ENCODE data around the gene CLCN1.
"Not testable (repeated sequence)": the region's sequence is repeated elsewhere in the genome, so short reads cannot be mapped to it uniquely, and the experiment has no call there.

Gene CLCN1

DNA sequence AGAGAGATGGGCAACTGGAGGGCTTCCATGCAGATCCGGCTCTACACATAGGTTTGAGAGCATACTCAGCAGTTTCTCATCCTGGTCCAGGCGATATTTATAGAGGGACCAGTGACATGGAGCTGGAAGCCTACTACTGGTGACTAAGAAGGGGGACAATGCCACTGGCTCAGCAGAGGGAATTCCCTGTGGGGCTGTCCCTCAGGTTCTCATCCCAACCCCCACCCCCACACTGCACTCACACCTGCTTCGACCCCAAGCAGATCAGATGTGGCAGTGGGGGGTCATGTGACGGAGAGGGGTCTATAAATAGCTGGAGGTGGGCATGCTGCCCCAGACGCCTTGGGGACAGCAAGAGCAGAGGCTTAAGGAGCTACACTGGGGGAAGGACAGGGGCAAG lies at the start of gene CLCN1:
CLCN1 (plus strand) TSS at position 336 of the 400 bp plus-strand sequence. CDS start 102 bp downstream, outside the sequence.
- DNase-seq, result no peak

DNA sequence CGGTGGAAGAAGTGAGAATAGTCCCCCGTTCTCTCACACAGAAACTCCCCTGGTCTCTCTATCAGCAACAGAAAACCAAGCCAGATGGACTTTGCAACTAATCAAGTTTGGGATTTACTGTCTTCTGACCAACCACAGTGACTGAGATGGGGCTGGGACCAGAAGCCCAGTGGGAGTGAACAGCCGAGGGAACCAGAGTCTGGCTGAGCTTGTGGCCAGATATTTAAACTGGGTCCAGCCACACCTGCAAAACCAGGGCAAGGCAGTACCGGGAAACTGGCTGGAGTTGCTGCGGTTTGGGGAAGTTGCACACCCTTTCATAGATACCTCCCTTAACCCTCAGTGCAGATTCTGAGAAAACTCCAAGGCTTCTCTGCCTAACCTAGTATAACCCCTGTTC lies 46.7 kb upstream of the CLCN1 start:
- DNase-seq, result no peak

DNA sequence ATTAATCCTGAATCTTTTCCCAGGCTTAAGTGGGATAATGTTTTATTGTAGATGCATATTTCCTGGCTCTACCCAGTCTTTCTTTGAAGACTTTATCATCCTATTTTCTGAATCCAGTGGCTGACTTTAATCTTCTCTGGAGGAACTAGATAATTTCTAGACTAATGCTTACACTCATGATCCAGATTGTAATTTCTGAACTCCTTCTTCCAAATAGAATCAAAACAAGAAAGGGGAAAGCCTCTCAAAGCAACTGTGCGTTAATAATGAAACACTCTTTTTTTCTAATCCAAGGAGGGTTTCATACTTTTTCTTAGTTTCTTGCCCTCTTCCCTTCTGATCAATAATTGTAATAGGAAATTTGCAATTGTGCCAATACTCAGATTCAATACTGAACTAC lies 44.7 kb upstream of the CLCN1 start:
- no peak for DNase-seq

DNA sequence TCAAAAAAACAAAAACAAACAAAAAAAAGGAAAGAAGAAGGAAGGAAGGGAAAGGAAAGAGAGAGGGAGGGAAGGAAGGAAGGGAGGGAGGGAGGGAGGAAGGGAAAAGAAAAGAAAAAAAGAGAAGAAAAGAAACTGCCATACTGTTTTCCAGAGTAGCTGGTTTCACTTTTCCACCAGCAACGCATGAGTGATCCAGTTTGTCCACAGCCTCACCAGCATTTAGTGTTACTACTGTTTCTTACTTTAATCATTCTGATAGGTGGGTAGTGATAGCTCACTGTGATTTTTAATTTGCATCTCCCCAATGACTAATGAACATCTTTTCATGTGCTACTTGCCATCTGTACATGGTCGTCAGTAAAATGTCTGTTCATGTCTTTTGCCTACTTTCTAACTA lies 43.0 kb upstream of the CLCN1 start:
- no peak for DNase-seq

DNA sequence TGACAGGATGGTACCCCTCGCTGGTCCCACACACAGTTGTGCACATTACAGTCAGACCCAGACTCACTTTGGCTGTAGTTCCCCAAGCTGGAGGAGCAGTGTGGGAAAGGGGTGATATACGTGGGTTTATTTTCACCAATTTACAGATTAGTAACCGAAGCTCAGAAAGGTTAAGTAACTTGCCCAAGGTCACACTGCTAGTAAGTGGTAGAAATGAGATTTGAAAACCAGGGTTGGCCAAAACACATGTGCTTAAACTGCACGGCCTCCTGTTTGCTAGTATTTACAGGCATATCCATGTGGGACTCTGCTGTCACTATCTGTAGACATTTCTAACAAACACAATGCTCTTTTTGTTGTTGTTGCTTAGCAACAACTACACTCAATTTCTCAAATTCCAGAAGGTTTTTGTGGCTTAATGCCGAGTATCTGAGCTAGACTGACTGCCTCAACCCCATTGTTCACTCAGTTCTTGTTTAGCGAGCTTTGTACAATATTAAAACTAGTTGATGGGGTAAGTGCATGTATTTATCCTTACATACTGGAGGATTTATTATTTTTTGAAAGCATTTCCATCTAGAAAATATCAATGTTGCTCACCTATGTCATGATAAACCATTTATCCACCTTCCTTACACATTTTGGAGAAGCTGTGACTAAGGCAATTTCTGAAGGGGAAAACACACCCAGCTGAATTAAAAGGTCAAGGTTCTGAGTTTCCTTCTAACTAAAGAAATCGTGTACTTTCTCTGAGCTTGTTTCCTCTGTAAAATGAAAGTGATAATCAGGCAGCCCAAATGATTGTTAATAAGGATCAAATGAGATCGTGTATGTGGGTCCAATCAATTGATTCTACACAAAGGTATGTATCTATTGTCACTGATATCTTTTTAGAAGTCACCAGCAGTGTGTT lies 36.5 kb upstream of the CLCN1 start:
- peak; percentile 58 for DNase-seq

DNA sequence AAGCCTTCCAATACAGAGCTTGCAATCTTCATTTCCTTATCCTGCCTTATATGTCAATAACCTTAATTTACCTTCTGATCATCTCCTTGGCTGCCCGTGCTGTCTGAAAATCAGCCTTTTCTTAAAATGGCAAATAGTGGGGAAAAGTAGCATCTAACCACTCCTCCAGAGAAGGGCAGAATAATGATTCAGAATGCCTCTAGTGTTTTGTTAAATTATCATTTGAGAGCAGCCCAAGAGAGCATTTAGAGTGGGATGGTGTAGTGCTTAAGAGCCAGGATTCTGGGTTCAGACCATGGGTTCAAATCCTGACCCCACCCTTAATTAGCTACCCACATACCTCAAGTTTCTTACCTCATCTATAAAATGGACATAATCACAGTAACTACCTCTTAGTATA lies 35.8 kb upstream of the CLCN1 start:
- DNase-seq, result no peak

DNA sequence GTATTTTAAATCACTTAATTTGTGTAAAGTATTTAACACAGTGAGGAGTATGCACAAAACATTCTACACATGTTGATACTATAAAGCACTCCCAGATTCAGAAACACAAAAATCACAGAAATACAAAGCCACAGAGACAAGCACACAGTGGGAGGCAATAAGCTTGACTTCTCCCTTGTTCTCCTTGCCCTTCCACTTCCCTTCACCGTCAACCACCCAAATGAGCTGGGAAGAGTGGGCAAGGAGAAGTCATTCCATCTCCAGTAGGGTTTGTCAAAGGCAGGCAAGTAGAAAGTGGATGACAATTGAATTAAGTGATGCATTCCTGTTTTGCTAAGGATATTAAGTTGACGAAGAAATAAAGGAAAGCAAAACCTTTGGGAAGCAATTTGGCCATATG lies 35.3 kb upstream of the CLCN1 start:
- no peak for DNase-seq

DNA sequence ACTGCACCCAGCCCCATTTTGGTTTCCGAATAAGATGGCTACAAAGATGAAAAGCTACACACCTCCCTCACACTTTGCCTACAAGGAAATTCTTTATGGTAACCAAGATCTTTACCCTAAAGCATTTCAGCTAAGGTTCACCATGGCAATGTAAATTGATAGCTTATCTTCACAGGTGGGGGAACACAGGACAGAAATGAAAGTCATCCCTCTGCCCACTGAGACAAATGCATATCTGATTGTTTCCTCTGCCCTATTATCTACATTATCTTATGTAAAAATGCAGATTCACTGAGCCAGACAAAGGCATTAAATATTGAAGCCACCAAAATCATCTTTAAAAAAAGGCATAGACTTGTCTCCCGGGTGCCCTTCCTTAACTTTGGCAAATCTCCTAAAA lies 34.4 kb upstream of the CLCN1 start:
- no peak for DNase-seq

DNA sequence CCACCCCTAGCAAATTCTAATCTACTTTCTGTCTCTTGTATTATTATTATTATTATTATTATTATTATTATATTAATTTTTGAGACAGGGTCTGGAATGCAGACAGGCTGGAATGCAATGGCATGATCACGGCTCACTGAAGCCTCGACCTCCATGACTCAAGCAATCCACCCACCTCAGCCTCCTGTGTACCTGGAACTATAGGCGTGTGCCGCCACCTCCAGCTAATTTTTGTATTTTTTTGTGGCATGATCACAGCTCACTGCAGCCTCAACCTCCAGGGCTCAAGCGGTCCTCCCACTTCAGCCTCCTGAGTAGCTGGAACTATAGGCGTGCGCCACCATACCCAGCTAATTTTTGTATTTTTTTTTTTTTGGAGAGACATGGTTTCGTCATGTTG lies 33.8 kb upstream of the CLCN1 start:
- no peak for DNase-seq

DNA sequence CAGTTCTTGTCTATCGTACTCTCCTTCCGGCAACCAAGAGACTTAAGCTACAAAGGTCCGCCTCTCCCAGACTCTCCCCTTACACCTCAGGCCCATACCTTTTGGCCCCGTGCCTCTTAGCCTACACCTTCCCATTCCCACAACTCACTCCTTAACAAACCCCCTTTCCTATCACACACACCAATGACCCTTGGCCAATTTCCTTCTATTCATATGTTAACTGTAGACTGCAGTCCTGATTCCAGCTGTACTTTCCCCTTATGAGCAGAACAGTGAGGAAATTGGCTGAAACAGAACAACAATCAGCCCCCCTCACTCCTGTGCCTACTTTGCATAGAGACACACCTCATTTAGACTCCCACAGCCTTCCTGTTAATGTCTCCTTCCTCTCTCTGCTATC lies 32.5 kb upstream of the CLCN1 start:
- no peak for DNase-seq

DNA sequence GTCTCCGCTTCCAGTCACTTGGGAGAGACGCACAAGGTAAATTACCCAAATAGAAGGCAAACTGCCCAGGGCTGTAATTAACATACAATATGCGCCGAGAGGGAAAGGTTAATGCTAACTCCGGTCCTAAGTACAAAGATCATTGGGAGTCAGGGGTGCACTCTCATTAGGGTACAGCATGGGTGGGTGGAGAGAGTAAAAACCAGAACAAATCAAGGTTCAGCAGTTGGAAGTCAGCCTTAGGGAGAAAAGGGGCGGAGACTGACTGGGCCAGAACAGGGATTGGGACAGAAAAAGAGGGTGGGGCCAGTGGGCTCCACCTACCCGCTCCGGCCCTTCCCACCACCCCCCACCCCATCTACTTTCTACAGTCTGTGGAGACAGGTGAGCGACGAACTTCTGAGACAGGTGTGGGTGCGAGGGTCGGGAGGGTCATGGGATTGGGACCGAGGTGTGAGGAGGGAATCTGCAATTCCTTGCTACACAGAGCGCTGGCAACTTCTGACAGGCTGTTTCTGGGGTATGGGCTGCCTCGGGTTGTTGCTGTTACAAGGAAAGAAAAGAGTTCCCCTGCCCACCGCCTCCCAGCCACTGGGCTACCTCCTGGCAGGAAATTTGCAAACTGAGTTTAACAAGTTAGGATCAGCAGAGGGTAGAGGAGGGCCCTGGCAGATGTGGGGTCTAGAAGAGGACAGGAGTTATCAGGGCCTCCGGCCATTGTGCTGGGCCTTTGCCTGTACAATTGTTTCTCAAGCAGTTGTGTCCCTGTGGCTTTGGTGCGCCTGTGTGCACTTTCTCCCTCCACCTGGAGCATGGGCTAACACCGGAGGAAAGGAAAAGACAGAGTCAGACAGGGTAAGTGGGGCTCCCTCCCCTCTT lies 31.1 kb upstream of the CLCN1 start, which contains the start of gene TMEM139:
TMEM139 (plus strand) TSS at position 368 of the 879 bp plus-strand sequence. CDS start 1,000 bp downstream, outside the sequence.
- DNase-seq, result no peak

DNA sequence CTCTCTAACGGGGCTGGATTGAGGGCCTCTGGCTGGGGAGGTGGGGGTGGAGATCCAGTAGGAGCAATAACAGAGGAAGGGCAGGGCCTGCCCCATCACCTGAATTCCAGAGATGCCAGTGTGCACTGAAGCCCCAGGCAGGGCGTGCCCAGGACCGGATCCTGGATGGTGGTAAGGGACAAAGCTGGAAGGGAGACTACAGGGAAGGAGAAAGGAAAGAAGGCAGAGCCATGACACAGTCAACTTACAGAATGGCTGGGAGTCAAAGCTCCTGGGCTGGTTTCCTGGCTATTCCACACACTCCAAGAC lies 30.5 kb upstream of the CLCN1 start:
- no peak for DNase-seq

DNA sequence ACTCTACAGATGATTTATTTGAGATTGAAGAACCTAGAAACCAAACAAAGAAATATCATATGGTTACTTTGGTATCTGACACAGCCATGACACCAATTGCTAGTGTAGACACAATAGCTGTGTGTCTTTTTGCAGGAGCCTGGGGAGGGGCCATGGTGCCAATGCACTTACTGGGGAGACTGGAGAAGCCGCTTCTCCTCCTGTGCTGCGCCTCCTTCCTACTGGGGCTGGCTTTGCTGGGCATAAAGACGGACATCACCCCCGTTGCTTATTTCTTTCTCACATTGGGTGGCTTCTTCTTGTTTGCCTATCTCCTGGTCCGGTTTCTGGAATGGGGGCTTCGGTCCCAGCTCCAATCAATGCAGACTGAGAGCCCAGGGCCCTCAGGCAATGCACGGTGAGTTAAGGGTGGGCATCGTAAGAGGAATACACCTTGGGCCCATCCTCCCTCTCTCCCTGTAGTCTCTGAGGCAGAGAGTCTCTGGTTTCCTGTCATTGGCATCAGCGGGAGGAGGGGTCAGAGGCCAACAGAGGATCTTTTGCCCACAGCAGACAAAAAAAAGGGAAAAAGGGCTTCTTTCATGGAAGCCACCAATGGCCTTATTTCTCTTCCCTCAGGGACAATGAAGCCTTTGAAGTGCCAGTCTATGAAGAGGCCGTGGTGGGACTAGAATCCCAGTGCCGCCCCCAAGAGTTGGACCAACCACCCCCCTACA lies 29.9 kb upstream of the CLCN1 start:
- no peak for DNase-seq

DNA sequence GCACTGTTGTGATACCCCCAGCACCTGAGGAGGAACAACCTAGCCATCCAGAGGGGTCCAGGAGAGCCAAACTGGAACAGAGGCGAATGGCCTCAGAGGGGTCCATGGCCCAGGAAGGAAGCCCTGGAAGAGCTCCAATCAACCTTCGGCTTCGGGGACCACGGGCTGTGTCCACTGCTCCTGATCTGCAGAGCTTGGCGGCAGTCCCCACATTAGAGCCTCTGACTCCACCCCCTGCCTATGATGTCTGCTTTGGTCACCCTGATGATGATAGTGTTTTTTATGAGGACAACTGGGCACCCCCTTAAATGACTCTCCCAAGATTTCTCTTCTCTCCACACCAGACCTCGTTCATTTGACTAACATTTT lies 29.4 kb upstream of the CLCN1 start:
- DNase-seq, result no peak

DNA sequence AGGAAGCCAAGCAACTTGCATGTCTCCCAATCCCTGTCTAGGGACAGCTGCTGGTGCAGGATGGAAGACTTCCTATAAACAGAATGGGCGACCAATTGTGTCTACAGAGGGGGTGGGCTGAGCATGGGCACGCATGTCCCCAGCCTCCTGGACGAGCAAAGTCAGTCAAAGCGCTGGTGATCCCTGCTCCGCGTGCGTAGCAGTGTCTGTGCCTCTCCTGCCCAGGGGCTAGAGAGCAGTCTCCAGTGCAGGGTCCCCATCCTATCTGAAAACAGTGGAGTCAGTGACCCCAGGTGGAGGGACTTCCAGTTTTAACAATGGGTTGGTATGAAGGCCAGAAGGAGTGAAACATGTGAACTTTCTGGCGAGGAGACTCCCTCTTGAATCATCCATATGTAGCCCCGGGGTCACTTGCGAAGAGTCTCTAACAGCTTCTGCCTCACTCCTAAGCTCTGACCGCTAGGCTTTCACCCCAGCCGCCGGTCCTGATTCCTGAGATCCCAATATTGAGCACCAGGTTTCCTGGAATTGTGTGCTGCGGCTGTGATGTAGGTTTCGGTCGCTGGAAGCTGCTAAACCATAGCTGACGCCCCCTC lies 28.5 kb upstream of the CLCN1 start:
- DNase-seq, result no peak

DNA sequence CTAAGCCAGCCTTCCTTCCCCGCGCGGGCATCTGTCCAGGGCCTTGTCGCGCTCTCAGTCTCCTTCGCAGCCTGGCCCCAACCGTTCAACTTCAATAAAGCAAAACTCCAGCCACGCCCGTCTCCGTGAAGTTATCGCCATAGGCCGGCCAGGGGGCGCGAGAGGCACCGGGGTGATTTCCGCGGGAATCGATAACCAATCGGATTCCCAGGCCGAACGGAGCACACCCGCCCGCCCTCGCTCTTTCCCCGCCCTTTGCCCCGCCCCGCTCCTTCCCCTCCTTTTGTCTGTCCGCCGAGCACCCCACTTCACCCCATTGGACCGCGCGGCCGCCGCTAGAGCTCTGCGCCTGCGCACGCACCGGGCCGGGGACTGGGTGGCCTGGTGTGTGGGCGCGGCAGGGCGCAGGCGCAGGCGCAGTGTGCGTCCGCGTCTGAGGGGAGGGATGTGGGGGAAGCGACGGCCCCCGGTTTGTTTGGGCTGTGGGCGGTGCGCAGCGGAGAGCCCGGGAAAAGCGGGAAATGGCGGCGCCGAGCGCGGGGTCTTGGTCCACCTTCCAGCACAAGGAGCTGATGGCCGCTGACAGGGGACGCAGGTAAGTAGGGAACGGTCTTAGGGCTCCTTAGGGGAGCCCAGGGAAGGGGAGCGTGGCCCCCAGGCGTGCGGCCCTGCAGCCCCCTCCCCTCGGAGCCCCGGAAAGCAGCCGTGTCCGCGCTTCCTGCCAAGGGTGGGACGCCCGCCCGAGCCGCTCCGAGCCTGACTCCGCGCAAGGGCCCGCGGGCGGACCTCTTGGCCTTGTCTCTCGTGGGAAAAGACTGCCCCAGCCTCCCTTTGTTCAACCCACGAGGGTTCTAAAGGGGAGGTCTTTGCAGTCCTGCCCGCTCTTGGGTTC lies 27.7 kb upstream of the CLCN1 start, which contains the start of gene CASP2:
CASP2 (plus strand) TSS at position 417 of the 892 bp plus-strand sequence; CDS start at position 522, 105 bp downstream.
- peak; percentile 98 for DNase-seq

DNA sequence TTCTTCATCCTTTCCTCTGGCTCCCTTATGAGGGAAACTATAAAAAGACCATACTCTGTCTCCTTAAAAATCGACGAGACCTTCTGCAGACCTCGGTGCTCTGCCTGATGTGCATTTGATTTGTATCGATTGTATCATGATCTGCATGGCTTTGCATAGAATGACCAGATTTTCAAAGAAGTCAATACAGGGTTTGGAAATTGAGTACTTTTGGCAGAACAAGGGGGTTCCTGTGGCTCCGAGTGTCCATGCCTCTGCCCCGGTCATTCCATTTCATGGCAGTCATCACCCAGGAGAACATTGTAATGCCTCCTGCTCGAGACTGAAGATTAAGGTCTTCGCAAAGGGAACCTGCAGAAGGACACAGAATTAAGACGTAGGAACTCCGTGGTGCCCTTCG lies 27.1 kb upstream of the CLCN1 start:
- no peak for DNase-seq

DNA sequence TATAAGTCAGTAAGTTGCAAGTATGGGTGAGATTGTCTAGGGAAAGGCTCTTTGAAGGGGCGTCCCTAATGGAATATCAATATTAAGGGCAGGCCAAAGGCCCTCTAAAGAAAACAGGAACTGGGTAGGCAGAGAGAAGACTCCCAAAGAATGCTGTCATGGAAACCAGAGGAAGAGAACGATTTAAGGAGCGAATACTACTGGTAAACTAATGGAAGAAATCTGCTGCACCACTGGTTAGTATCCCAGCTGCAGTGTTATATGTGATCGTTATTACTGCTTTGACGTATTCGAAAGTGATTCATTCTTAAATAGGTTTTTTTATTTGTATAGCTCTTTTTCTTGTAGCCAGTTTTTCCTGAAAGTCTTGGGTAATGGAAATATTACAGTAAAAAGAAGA lies 26.5 kb upstream of the CLCN1 start:
- DNase-seq, result no peak

DNA sequence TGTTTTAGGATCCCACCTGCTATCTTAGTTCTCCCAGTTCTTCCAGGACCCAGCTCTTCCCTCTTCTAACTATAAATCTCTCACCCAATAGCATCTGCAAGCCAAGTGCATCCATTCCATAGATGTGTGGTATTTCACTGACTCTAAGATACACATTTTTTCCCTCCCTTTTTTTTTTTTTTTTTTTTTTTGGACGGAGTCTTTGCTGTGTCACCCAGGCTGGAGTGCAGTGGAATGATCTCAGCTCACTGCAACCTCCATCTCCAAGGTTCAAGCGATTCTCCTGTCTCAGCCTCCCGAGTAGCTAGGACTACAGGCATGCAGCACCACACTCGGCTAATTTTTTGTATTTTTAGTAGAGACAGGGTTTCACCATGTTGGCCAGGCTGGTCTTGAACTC lies 26.0 kb upstream of the CLCN1 start:
- not testable (repeated sequence) for DNase-seq

DNA sequence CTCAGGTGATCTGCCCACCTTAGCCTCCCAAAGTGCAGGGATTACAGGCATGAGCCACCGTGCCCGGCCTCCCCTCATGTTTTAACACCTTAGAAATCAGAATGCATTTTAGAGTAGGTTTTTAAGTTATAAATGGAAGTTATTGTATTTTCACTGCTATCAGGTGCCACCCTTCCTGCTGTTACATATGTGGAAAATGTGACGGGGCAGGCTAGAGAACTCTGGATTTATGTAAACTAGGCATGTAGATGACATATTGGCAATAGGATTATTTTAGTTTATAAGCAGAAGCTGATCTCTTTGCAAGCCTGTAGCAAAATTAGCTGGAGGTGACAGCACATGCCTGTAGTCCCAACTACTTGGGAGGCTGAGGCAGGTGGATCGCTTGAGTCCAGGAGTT lies 25.6 kb upstream of the CLCN1 start:
- DNase-seq, result no peak

DNA sequence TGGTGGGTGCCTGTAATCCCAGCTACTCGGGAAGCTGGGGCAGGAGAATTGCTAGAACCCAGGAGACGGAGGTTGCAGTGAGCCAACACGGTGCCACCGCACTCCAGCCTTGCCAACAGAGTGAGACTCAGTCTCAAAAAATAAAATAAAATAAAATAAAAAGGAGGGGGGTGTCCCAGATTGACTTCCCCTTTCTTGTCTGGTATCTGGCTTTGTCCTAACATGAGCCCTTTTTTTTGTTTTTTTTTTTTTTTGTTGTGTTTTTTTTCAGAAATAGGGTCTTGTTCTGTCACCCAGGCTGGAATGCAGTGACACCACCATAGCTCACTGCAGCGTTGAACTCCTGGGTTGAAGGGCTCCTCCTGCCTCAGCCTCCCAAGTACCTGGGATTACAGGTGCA lies 23.0 kb upstream of the CLCN1 start:
- no peak for DNase-seq

DNA sequence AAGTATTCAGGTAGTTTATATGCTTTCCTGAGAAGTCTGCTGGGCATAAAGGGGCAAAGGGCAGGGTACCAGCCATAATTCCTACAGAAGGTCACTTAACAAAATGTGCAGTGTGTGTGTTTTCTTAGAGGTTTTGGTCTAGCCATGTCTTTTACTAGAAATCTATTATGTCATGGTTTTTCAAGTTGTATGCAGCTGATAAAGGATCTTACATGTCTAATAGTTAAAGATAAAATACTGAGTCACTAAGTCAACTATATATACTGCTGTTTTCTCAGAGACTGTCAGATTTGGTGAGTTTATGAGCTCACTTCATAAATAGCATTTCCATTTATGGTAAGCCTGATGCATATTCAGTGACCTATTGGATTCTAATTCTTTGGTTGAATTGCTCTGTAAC lies 20.0 kb upstream of the CLCN1 start:
- peak; percentile 76 for DNase-seq
